Mucosa of stomach (tissue), 1 donor: ENCODE results near the gene PPP4R2.

Experiments used
- H3K27me3 ChIP-seq: one replicate; pipeline ENCODE4 v1.7.0; 2013; ENCODE audit warnings: mild to moderate bottlenecking, low read length; ENCODE audit not compliant: control insufficient read depth, insufficient read depth
- H3K36me3 ChIP-seq: one replicate; pipeline ENCODE4 v1.7.0; 2013; ENCODE audit warnings: low read length; ENCODE audit not compliant: control insufficient read depth, insufficient read depth
- H3K4me1 ChIP-seq: one replicate; pipeline ENCODE4 v1.7.0; 2013; ENCODE audit warnings: mild to moderate bottlenecking, low read length; ENCODE audit not compliant: control insufficient read depth, insufficient read depth
- H3K4me3 ChIP-seq: one replicate; pipeline ENCODE4 v1.7.0; 2013; ENCODE audit warnings: low read length
- H3K9ac ChIP-seq: one replicate; pipeline ENCODE4 v1.7.0; 2013; ENCODE audit warnings: mild to moderate bottlenecking, low read length, moderate library complexity
- H3K9me3 ChIP-seq: one replicate; pipeline ENCODE4 v1.7.0; 2013; ENCODE audit warnings: mild to moderate bottlenecking, low read length, moderate library complexity; ENCODE audit not compliant: control insufficient read depth
- donor health status: Pancreatic carcinoma.

The PPP4R2 gene

GRCh38 chr3:72962317-72962716 lies 34.3 kb upstream of the PPP4R2 start:
- no peaks in the 10 kb centered on the region for H3K36me3 ChIP-seq
- no peak overlapping the region for H3K4me3 ChIP-seq
- H3K9ac ChIP-seq: no peak overlapping the region
- H3K4me1 ChIP-seq: peaks cover 21% of the 10 kb centered on the region
- H3K9me3 ChIP-seq: no peaks in the 10 kb centered on the region
- H3K27me3 ChIP-seq: no peaks in the 10 kb centered on the region

GRCh38 chr3:72964633-72965032 lies 32.0 kb upstream of the PPP4R2 start:
- H3K9ac ChIP-seq: no peak overlapping the region
- H3K36me3 ChIP-seq: no peaks in the 10 kb centered on the region
- H3K4me3 ChIP-seq: no peak overlapping the region
- H3K27me3 ChIP-seq: no peaks in the 10 kb centered on the region
- H3K4me1 ChIP-seq: peaks cover 17% of the 10 kb centered on the region
- H3K9me3 ChIP-seq: no peaks in the 10 kb centered on the region

- H3K4me3 ChIP-seq: no peak overlapping the region
- peaks cover 6% of the 10 kb centered on the region for H3K4me1 ChIP-seq
- H3K27me3 ChIP-seq: no peaks in the 10 kb centered on the region
- no peak overlapping the region for H3K9ac ChIP-seq
- no peaks in the 10 kb centered on the region for H3K9me3 ChIP-seq
- no peaks in the 10 kb centered on the region for H3K36me3 ChIP-seq
Measured at GRCh38 chr3:72968266-72968664, 28.3 kb upstream of the PPP4R2 start.

GRCh38 chr3:72969766-72970165 lies 26.8 kb upstream of the PPP4R2 start:
- no peaks in the 10 kb centered on the region for H3K36me3 ChIP-seq
- H3K4me1 ChIP-seq: peaks cover 17% of the 10 kb centered on the region
- H3K4me3 ChIP-seq: no peak overlapping the region
- no peaks in the 10 kb centered on the region for H3K27me3 ChIP-seq
- H3K9me3 ChIP-seq: no peaks in the 10 kb centered on the region
- H3K9ac ChIP-seq: no peak overlapping the region

GRCh38 chr3:72970942-72971341 lies 25.7 kb upstream of the PPP4R2 start:
- H3K9ac ChIP-seq: no peak overlapping the region
- H3K9me3 ChIP-seq: no peaks in the 10 kb centered on the region

GRCh38 chr3:72972706-72973030 lies 23.9 kb upstream of the PPP4R2 start:
- no peaks in the 10 kb centered on the region for H3K9me3 ChIP-seq
- no peak overlapping the region for H3K9ac ChIP-seq
- H3K27me3 ChIP-seq: no peaks in the 10 kb centered on the region
- peaks cover 17% of the 10 kb centered on the region for H3K4me1 ChIP-seq
- H3K4me3 ChIP-seq: no peak overlapping the region
- no peaks in the 10 kb centered on the region for H3K36me3 ChIP-seq

More at GRCh38 chr3:72970942-72971341, 25.7 kb upstream of the PPP4R2 start:
- H3K4me1 ChIP-seq: peaks cover 17% of the 10 kb centered on the region
- no peaks in the 10 kb centered on the region for H3K27me3 ChIP-seq
- H3K4me3 ChIP-seq: no peak overlapping the region
- no peaks in the 10 kb centered on the region for H3K36me3 ChIP-seq

GRCh38 chr3:72973031-72973723 lies 23.4 kb upstream of the PPP4R2 start:
- Histone ChIP-seq H3K4me1 (peaks cover 17% of the 10 kb centered on the region), H3K9ac (no peak overlapping the region), H3K27me3 (no peaks in the 10 kb centered on the region), H3K9me3 (no peaks in the 10 kb centered on the region), H3K4me3 (no peak overlapping the region), H3K36me3 (no peaks in the 10 kb centered on the region)

GRCh38 chr3:72973786-72974185 lies 22.8 kb upstream of the PPP4R2 start:
- H3K9ac ChIP-seq: no peak overlapping the region
- no peaks in the 10 kb centered on the region for H3K27me3 ChIP-seq
- no peaks in the 10 kb centered on the region for H3K36me3 ChIP-seq
- H3K4me1 ChIP-seq: peaks cover 17% of the 10 kb centered on the region
- no peaks in the 10 kb centered on the region for H3K9me3 ChIP-seq
- no peak overlapping the region for H3K4me3 ChIP-seq

- H3K9ac ChIP-seq: no peak overlapping the region
- no peaks in the 10 kb centered on the region for H3K36me3 ChIP-seq
- H3K4me1 ChIP-seq: peaks cover 17% of the 10 kb centered on the region
- no peaks in the 10 kb centered on the region for H3K27me3 ChIP-seq
- no peaks in the 10 kb centered on the region for H3K9me3 ChIP-seq
- H3K4me3 ChIP-seq: no peak overlapping the region
Measured at GRCh38 chr3:72974956-72975355, 21.7 kb upstream of the PPP4R2 start.

GRCh38 chr3:72976281-72976741 lies 20.3 kb upstream of the PPP4R2 start:
- no peak overlapping the region for H3K9ac ChIP-seq
- H3K4me3 ChIP-seq: no peak overlapping the region

GRCh38 chr3:72977060-72977808 lies 19.4 kb upstream of the PPP4R2 start:
- Histone ChIP-seq H3K4me1 (peaks cover 17% of the 10 kb centered on the region), H3K36me3 (no peaks in the 10 kb centered on the region), H3K9ac (no peak overlapping the region), H3K27me3 (no peaks in the 10 kb centered on the region), H3K9me3 (no peaks in the 10 kb centered on the region), H3K4me3 (no peak overlapping the region)

More at GRCh38 chr3:72976281-72976741, 20.3 kb upstream of the PPP4R2 start:
- Histone ChIP-seq H3K4me1 (peaks cover 17% of the 10 kb centered on the region), H3K9me3 (no peaks in the 10 kb centered on the region), H3K36me3 (no peaks in the 10 kb centered on the region), H3K27me3 (no peaks in the 10 kb centered on the region)

- peaks cover 13% of the 10 kb centered on the region for H3K4me1 ChIP-seq
- no peaks in the 10 kb centered on the region for H3K27me3 ChIP-seq
- H3K36me3 ChIP-seq: no peaks in the 10 kb centered on the region
- H3K4me3 ChIP-seq: no peak overlapping the region
- no peak overlapping the region for H3K9ac ChIP-seq
- no peaks in the 10 kb centered on the region for H3K9me3 ChIP-seq
Measured at GRCh38 chr3:72982609-72983366, 13.8 kb upstream of the PPP4R2 start.
